Measurements from ENCODE around the gene PTPRU.

- TF ChIP-seq CTCF (IDR thresholded peaks at IDR 0.05; ENCODE audit: low read length) = no peak
- TF ChIP-seq EZH2 (optimal IDR thresholded peaks at IDR 0.05; ENCODE audit: low read depth, low read length) = no peak
Observed at GRCh38 chr1:29217633-29218032, 18.7 kb upstream of the PTPRU start.
